ENCODE data around the gene TXNDC11. TPM values are rescaled to one million over a fixed set of nuclear protein-coding genes. Genes with fewer than 3 reads are reported as not detected.
"Not testable (repeated sequence)": the region's sequence is repeated elsewhere in the genome, so short reads cannot be mapped to it uniquely, and the experiment has no call there.

TXNDC11 gene
- total and polyA plus RNA-seq, 2 donors (not counting 3 experiments of a cell fraction or from before 2014, with no cell fraction given) = 42.5 to 66.0 TPM

- FAIRE-seq; H3K9me3 ChIP-seq (replicated peaks; ENCODE audit: control insufficient read depth, insufficient read depth, low read length); POLR2A ChIA-PET; H3K4me2 ChIP-seq (ENCODE audit: insufficient read depth, low read length); dilution Hi-C loops (cut with MboI; ENCODE audit: extremely low pct_ligation_motif_present, low sequenced_read_pairs); H4K20me1 ChIP-seq (replicated peaks; ENCODE audit: control insufficient read depth, extremely low read depth, insufficient read depth, low read length); H3K27me3 ChIP-seq (ENCODE audit: control insufficient read depth in 2 of 2, insufficient read depth in 2 of 2, low read length in 2 of 2); H3K4me3 ChIP-seq (replicated peaks in 1 of 3; ENCODE audit: insufficient read depth in 1 of 3, low read depth in 1 of 3, low read length in 3 of 3); intact Hi-C loops (cut with micrococcal nuclease); H3K9ac ChIP-seq (replicated peaks; ENCODE audit: extremely low read depth, insufficient read depth, low read length); H3K27ac ChIP-seq (ENCODE audit: insufficient read depth, low read depth, low read length); BruUV-seq (replicated peaks); H3K36me3 ChIP-seq (ENCODE audit: control insufficient read depth in 2 of 2, extremely low read depth in 1 of 2, insufficient read depth in 2 of 2, low read length in 2 of 2); H3K9me1 ChIP-seq (replicated peaks; ENCODE audit: control insufficient read depth, extremely low read depth, insufficient read depth, low read length); DNase-seq (ENCODE audit: low read depth, low spot score); H2AFZ ChIP-seq (ENCODE audit: low read depth, low read length): not testable (repeated sequence)
- Histone ChIP-seq H3K79me2 (ENCODE audit: control insufficient read depth, insufficient read depth, low read length) (peaks cover 88% of the 10 kb centered on the region), H3K4me1 (ENCODE audit: control insufficient read depth, extremely low read depth, insufficient read depth, low read length) (peaks cover 29% of the 10 kb centered on the region)
- CTCF ChIA-PET = interaction anchor here (2.1 kb wide), 1 partner anchor 12 kb away, joined by 20 read pairs; the partner anchor contains the start of gene ZC3H7A
Observed at GRCh38 chr16:11784980-11785599, 42.4 kb upstream of the TXNDC11 start.

DNA sequence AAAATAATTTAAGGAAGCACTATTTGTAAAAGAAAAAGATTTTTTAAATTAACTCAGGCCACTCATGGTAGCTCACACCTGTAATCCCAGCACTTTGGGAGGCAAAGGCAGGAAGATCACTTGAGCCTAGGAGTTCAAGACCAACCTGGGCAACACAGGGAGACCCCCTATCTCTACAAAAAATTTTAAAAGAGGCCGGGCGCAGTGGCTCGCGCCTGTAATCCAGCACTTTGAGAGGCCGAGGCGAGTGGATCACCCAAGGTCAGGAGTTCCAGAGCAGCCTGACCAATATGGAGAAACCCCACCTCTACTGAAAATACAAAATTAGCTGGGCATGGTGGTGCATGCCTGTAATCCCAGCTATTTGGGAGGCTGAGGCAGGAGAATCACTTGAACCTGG lies 41.7 kb upstream of the TXNDC11 start:
- BruUV-seq (replicated peaks); H3K4me3 ChIP-seq (replicated peaks in 1 of 3; ENCODE audit: insufficient read depth in 1 of 3, low read depth in 1 of 3, low read length in 3 of 3); POLR2A ChIA-PET; H3K36me3 ChIP-seq (ENCODE audit: control insufficient read depth in 2 of 2, extremely low read depth in 1 of 2, insufficient read depth in 2 of 2, low read length in 2 of 2); H4K20me1 ChIP-seq (replicated peaks; ENCODE audit: control insufficient read depth, extremely low read depth, insufficient read depth, low read length); H3K4me2 ChIP-seq (ENCODE audit: insufficient read depth, low read length); H3K9me1 ChIP-seq (replicated peaks; ENCODE audit: control insufficient read depth, extremely low read depth, insufficient read depth, low read length); H3K27me3 ChIP-seq (ENCODE audit: control insufficient read depth in 2 of 2, insufficient read depth in 2 of 2, low read length in 2 of 2); H3K9me3 ChIP-seq (replicated peaks; ENCODE audit: control insufficient read depth, insufficient read depth, low read length); H3K9ac ChIP-seq (replicated peaks; ENCODE audit: extremely low read depth, insufficient read depth, low read length); DNase-seq (ENCODE audit: low read depth, low spot score); dilution Hi-C loops (cut with MboI; ENCODE audit: extremely low pct_ligation_motif_present, low sequenced_read_pairs); FAIRE-seq; intact Hi-C loops (cut with micrococcal nuclease); H2AFZ ChIP-seq (ENCODE audit: low read depth, low read length): not testable (repeated sequence)
- Histone ChIP-seq H3K27ac (ENCODE audit: insufficient read depth, low read depth, low read length) (peak overlapping the region; percentile 94), H3K79me2 (ENCODE audit: control insufficient read depth, insufficient read depth, low read length) (peaks cover 87% of the 10 kb centered on the region), H3K4me1 (ENCODE audit: control insufficient read depth, extremely low read depth, insufficient read depth, low read length) (peaks cover 29% of the 10 kb centered on the region)
- CTCF ChIA-PET = interaction anchor here (1.3 to 2.1 kb wide), 2 partner anchors 12 to 29 kb away, joined by 3 to 20 read pairs; partner anchors contain the start of gene ZC3H7A

All from endothelial cell of umbilical vein (primary cell).